HG03439 (cell line): Measurements from ENCODE around the gene GLOD4.
"Not testable (repeated sequence)": the region's sequence is repeated elsewhere in the genome, so short reads cannot be mapped to it uniquely, and the experiment has no call there.

Experiments used
- ATAC-seq: cut with Tn5 transposase; IDR thresholded peaks from one replicate; pipeline ENCODE4 v1.9.1; 2021; ENCODE audit warnings: mild to moderate bottlenecking, moderate library complexity; ENCODE audit not compliant: unreplicated experiment

GLOD4 gene

DNA sequence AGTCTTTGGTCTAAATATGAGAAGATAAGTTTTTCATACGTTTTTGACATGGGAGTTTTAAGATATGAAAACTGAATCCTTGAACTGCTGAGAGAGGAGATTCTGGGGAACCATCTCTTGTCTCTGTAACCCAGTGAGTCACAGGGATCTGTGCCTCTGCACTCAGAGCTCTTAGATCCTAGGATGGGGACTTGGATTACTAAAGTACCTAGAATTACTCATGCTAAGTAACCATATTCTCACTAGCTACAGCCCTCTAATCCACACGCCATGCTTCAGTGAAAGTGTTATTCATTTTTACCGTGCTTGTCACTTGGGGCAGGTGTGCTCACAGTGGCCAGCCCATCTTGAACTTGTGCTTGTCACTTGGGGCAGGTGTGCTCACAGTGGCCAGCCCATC is 2.1 kb upstream of the GLOD4 start:
- ATAC-seq: no peak

- no peak for ATAC-seq
These were observed 4.0 kb downstream of the GLOD4 start for GRCh38 chr17:778096-778495.

DNA sequence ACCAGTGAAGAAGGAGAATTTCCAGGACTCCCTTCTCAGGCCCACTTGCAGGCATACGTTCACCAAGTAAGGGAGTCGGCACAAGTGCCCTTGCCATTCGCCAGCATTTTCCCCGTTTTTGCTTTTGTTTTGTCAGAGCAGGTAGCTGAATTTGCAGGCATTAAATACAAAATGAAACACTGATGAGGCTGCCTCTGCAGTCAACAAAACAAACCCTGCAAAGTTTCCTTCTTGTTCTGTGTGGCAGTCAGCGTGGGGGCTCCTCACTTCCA is 7.8 kb downstream of the GLOD4 start:
- no peak for ATAC-seq

DNA sequence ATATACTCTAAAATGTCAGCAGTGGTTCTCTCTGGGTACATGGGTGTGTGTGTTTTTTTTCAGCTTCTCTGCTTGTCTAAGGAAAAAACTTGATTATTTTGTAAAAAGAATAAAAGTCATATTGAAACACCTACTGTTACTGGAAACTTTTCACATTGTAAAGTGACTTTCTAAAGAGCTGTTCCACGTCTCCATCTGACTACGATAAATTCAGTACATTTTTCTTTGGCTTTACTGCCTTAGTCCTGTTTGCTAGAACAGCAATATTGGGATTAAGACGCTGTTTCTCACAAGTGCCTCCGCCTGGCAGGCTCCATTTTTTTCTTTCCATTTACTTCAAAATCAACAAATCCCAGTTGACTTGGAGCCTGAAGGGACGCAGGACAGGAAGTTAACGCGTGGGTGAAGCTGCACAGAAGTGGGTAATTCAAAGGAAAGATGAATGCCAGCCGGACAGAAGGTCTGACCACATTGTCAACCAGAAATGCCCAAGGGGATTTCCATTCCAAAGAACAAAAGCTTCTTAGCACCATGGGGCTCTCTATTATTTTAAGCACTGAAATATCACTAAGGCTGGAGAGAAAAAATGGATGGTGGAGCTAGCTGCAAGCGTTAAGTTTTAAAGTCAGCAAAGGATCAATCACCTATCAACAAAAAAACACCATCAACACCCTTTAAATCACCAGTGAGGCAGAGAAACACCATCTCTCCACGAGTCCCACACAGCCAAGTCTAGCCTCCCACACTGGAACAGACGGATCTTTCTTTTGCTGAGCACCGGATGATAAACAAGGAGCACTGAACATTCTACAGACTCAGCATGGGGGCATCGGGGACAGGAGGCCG is 8.4 kb downstream of the GLOD4 start:
- ATAC-seq: no peak

GRCh38 chr17:773016-773415 is 9.1 kb downstream of the GLOD4 start:
- no peak for ATAC-seq

DNA sequence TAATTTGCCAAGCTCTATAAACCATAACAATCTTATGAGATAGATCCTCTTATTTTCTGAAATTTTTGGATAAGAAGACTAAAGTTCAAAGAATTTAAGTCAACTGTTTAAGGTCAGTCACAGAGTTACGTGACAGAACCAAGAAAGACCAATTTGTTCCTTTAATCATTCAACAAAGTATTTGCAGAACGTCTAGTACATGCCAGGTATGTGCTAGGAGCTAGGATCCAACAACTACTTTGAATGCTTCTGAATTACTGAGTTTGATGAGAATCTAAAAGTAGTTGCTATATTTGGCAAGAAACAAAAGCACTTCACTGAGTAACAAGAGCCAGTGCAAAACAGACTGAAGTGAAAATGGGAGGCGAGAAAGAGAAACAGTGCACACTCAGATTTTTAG is 15.0 kb downstream of the GLOD4 start:
- no peak for ATAC-seq

- ATAC-seq: no peak
These were observed 21.7 kb downstream of the GLOD4 start for GRCh38 chr17:760371-760770.

- ATAC-seq: no peak
These were observed 22.1 kb downstream of the GLOD4 start for GRCh38 chr17:759964-760363.

DNA sequence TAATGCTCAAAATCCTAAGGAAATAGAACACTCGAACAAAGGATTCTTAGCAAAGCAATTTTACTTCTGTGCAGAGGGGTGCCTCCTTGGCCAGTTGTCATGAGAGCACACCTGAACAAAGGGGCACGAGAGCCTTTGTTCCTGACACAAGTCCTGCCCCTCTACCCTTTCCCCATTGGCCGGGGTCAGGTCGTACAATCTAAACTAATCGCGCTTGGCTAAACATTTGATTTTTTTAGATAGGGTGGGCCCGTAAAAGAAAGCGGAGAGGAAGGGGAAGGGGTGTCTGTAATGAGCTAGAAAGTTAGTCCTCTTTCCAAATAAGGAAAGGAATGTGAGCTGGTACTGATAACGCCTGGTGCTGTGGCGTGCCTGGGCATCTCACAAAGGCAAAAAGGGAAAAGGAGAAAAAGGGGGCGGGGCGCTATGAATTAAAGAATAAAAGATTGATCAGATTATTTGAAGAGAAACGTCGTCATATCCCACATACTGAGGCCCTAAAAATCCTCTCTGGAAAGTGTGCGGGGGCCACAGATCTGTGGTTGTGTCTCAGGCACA is 26.0 kb downstream of the GLOD4 start:
- ATAC-seq: not testable (repeated sequence)

- not testable (repeated sequence) for ATAC-seq
These were observed 26.6 kb downstream of the GLOD4 start for GRCh38 chr17:755319-755961.

- ATAC-seq: no peak
These were observed 28.7 kb downstream of the GLOD4 start for GRCh38 chr17:753418-753817.

GRCh38 chr17:752620-753219 is 29.4 kb downstream of the GLOD4 start:
- ATAC-seq: no peak

DNA sequence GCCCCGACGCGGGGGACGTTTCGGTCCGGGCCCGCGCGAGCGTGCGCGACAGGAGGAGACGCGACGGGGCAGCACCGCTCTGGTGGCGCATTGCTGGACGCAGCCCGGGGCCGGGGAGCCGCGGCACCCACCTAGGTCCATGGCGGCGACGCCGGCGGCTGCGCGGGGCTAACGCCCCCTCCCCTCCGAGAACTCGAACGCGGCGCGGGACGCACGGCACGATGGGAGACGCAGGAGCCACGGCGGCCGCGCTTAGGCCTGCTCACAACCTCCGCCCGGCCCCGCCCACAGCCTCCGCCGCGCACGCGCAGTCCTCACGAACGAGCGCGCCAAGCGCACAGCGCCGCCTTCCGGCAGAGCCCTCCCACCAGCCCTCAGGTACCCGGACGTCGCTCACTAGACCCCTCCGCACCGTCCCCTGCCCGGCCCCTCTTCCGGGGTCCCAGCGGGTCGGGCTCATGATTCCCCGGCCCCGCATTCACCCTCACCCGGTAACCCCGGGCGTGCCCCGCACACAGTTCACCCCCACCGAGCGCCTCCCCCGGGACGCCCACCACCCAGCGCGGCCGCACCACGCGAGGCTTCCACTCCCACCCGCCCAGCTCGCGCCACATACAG is 30.0 kb downstream of the GLOD4 start, which contains the start of gene GEMIN4:
Gene GEMIN4, minus strand, starts transcription at position 263 of the 618 bp plus-strand sequence. Its CDS starts 122 bp downstream, at position 141.
- peak; percentile 82 for ATAC-seq

DNA sequence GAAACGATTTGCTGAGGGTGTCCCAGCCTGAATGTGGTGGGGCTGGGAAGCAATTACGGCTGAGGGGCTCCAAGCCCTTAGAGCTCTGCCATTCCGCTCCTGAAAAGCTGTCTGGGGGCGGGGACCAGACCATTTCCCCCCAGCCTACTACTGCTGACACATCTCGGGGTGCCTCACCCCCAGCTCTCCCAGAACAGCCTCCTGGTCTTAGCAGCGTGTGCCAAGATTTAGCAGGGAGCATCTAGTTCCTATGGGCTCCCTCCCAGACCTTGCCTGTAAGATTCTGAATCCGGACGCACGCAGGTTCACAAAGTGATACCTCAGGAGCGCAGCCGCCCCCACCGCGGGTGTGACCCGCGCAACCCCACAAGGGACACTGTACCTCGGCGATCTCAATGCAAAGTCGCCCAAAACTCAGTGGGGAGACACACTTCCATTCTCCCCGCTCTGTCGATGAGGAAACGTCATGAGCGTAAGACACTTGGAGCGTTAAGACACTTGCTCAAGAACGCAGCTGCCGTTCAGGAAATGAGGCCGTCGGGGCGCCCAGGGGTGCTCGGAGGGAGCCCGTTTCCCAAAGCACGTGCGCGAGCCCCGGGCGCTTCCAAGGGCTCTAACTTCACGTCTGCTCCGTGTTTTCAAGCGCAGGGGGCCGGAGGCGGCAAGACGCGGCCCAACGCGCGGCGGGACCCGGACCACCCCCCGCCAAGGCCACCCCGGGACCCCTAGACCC is 30.6 kb downstream of the GLOD4 start:
- ATAC-seq: peak; percentile 31

- ATAC-seq: no peak
These were observed 31.5 kb downstream of the GLOD4 start for GRCh38 chr17:750431-751037.

DNA sequence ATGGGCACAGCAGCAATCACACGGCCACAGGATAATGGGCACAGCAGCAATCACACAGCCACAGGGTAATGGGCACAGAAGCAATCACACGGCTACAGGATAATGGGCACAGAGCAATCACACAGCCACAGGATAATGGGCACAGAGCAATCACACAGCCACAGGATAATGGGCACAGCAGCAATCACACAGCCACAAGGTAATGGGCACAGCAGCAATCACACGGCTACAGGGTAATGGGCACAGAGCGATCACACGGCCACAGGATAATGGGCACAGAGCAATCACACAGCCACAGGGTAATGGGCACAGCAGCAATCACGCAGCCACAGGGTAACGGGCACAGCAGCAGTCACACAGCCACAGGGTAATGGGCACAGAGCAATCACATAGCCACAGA is 32.7 kb downstream of the GLOD4 start:
- not testable (repeated sequence) for ATAC-seq

DNA sequence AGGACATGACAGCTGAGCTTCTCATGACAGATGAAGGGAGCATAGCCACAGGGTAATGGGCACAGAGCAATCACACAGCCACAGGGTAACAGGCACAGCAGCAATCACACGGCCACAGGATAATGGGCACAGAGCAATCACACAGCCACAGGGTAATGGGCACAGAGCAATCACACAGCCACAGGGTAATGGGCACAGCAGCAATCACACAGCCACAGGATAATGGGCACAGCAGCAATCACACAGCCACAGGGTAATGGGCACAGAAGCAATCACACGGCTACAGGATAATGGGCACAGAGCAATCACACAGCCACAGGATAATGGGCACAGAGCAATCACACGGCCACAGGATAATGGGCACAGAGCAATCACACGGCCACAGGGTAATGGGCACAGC is 33.5 kb downstream of the GLOD4 start:
- not testable (repeated sequence) for ATAC-seq

DNA sequence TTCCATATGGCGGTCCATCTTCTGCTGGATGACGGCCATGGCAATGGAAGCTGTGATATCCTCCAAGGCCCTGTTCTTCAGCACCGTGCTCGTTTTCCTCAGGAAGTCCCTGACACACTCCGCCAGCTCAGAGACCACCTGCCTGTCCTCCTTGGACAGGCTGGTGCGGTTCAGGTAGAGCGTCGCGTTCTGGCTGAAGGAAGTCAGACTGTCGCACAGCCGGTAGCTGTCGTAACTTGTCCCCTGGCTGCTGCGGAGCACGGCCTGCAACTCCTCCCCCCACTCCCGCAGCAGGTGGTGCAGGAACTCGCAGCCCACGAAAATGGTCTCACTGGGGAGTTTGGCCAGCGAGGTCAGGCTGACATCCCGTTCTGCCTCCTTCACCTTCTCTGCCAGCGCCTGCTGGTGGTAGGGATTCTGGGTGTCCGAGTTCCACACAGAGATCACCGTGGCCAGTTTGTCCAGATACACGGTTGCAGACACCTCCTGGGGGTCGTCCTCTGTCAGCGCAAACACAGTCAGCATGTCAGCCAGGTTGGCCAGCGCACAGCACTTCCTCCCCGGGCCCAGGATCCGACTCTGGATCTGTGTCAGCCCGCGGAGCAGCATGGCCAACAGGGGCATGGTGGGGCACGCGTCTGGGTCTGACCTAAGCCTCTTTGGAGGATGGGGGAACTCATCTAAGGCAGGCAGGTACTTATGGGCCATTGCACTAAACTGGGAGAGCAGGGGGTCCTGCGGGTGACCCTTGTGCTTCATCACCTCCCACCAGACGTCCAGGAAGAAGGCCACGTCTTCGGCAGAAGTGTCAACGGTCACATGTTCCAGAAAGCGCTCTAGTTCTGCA is 35.1 kb downstream of the GLOD4 start:
- no peak for ATAC-seq

- ATAC-seq: no peak
These were observed 35.9 kb downstream of the GLOD4 start for GRCh38 chr17:746181-746580.
